Measurements from ENCODE around the gene LUC7L.
A peak's percentile ranks its signal among the peaks of the same experiment; 100 is the strongest.
"Not testable (repeated sequence)": the region's sequence is repeated elsewhere in the genome, so short reads cannot be mapped to it uniquely, and the experiment has no call there.

Gene LUC7L

DNA sequence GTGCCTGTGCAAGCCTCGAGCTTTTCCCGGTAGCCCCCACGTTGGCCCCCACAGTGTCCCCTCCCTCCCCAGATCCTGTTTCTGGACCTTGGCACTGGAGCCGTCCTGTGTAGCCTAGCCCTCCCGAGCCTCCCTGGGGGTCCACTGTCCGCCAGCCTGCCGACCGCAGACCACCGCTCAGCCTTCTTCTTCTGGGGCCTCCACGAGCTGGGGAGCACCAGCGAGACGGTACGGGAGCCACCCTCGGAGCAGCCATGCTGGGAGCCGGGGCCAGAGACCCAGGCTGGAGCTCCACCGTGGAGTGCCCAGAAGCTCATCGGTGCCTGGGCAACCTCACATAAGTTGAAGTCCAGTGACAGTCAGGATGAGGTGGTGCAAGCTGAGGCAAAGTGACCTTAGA lies 34.7 kb upstream of the LUC7L start:
- no peak for DNase-seq (ENCODE audit: low read depth in 2 of 2)

- DNase-seq (ENCODE audit: low read depth in 2 of 2), result no peak
These were observed 34.0 kb upstream of the LUC7L start for GRCh38 chr16:263182-263774.

DNA sequence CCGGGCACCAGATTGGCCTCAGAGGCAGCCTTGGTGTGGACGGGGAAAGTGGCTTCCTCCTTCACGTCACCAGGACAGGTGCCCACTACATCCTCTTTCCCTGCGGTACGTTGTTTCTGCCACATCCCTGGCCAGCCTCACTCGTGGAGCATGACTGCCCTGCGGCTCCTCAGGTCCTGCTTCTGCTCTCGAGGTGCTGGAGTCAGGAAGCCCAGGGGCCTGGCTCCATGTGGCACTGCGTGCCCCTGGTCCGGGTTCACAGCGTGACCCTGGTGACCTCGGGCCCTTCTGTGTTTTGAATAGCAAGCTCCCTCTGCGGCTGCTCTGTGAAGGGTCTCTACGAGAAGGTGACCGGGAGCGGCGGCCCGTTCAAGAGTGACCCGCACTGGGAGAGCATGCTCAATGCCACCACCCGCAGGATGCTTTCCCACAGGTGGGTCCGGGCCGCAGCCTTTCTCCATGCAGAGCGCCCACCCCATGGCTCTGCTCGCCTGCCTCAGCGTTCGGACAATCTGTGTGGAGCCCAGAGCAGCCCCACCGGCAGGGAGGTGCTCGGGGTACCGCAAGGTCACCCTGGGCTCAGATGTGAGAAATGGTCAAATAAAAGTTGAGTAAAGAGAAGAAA lies 33.0 kb upstream of the LUC7L start:
- DNase-seq (ENCODE audit: low read depth in 2 of 2), result no peak

GRCh38 chr16:261031-261691 lies 31.9 kb upstream of the LUC7L start:
- DNase-seq (ENCODE audit: low read depth in 2 of 2), result no peak

DNA sequence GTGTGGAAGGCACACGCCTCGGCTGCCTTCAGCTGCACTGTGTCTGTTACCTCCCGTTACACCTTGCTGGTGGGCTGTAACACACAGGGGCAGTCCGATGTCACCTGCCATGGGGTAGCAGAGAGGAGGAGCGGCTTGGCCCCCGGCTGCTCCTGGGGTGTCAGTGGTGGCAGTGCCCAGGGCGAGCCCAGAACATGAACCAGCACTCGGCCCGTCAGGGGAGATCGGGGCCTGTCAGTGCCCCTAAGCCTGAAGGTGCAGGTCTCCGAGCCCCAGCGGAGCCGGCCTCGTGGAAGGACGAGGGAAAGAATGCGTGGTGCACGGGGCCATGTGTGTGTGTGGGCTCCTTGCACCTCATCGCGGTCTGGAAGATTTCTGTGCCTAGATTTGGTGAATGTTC lies 31.1 kb upstream of the LUC7L start:
- DNase-seq (ENCODE audit: low read depth in 2 of 2), result no peak

DNA sequence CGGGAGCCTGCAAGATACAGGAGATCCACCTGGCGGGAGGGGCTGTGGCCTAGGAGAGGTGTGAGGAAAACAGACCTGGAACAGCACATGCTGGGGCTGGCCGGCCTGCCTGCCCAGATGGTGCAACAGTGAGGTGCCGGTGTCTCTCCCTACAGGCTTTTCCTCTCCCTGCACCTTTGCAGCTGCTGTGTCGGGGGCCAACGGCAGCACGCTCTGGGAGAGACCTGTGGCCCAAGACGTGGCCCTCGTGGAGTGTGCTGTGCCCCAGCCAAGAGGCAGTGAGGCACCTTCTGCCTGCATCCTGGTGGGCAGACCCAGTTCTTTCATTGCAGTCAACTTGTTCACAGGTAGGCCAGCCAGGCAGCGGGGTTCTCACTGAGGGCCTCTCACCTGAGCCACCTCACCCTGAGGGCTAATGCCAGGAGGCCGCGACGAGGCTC lies 30.6 kb upstream of the LUC7L start:
- DNase-seq (ENCODE audit: low read depth in 2 of 2), result no peak

DNA sequence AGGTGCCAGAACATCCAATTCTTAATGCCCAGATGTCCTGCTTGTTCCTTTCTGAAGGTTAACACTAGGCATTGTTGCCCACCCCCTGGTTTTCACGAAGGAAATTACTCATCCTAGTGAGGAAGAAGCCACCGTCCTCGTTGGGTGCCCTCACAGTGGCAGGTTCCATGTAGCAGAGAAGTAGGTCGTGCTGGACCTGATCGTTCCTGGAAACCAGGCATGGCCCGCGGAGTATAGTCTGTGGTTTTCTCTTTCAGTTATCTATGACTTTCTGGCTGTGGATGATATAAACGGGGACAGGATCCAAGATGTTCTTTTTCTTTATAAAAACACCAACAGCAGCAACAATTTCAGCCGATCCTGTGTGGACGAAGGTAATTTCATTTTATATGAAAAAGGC lies 30.0 kb upstream of the LUC7L start:
- DNase-seq (ENCODE audit: low read depth in 2 of 2), result no peak

- DNase-seq (ENCODE audit: low read depth in 2 of 2), result not testable (repeated sequence)
These were observed 28.8 kb upstream of the LUC7L start for GRCh38 chr16:258091-258490.

DNA sequence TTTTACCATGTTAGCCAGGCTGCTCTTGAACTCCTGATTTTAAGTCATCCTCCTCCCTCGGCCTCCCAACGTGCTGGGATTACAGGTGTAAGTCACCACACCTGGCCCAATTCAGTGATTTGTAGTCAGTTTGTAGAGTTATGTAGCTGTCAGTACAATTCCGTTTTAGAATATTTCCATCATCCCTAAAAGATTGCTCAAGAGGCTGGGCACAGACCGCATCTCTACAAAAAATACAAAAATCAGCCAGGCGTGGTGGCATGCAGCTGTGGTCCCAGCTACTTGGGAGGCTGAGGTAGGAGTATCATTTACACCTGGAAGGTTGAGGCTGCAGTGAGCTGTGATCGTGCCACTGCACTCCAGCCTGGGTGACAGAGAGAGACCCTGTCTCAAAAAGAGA lies 25.9 kb upstream of the LUC7L start:
- no peak for DNase-seq (ENCODE audit: low read depth in 2 of 2)

GRCh38 chr16:254461-254860 lies 25.2 kb upstream of the LUC7L start:
- DNase-seq (ENCODE audit: low read depth in 2 of 2), result no peak

DNA sequence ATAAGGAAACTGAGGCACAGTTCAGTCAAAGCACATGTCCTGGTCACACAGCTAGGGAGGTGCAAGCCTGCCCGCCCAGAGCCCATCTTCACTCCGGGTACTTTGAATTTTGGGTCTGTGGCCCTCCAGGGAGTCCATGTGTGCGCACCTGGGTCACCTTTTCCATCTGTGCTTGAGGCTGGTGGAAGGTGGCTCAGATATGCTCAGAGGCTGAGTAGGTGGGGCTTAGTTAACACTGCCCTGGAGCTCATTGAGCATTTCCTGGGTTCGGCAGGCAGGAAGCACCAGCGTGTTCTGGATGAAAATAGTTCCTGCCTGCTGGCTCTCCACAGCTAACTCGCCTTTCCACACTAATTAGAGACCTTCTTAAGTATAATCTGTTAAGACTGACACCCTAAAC lies 24.6 kb upstream of the LUC7L start:
- no peak for DNase-seq (ENCODE audit: low read depth in 2 of 2)

DNA sequence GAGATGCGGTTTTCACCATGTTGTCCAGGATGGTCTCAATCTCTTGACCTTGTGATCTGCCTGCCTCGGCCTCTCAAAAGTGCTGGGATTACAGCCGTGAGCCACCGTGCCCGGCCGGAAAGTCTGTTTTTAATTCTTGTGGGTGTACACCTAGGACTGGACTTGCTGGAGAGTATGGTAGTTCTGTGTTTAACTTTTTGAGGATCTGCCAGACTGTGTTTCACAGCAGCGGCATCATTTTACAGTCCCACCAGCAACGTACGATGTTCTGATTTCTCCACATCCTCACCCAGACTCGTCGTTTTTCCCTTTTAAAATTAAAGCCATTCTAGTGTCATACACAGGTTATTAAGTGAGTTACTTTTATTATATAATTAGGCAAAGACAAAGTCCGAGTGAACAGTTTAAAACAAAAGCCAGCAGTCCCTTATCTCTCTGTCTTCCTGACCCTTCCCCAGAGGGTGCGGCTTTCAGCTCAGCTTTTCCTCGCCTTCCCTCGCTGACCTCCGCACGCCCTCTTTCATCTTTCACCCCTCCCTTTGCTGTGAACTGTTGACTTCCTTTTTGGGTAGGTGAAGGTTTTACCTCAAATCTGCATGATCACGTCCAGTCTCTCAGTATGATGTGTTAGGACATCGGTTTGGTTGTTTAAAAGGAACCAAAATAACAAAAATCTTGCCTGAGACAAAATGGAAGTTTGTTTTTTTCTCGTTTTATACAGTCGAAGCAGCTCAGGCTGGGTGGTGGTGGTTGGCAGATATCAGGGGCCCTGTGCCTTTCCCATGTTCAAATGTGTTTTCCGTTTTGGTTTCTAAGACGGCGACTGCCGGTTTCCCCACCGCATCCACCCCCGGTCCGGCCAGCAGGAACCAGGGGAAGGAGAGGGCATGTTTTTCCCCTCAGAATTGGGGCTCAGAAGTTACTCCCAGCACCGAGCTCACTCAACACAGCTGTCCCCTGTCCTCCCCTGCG lies 23.4 kb upstream of the LUC7L start:
- DNase-seq (ENCODE audit: low read depth in 2 of 2), result no peak

- no peak for DNase-seq (ENCODE audit: low read depth in 2 of 2)
These were observed 20.2 kb upstream of the LUC7L start for GRCh38 chr16:249431-249830.

DNA sequence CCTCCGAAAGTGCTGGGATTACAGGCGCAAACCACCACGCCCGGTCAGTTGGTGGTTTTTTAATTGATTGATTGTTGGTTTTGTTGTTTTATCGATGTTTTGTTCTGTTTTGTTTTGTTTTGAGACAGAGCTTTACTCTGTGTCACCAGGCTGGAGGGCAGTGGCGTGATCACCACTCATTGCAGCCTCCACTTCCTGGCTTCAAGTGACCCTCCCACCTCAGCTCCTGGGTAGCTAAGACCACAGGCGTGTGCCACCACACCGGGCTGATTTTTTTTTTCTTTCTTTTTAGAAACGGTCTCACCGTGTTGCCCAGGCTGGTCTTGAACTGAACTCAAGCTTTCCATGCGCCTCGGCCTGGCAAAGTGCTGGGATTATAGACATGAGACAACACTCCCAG lies 17.8 kb upstream of the LUC7L start:
- no peak for DNase-seq (ENCODE audit: low read depth in 2 of 2)

- DNase-seq (ENCODE audit: low read depth in 2 of 2), result no peak
These were observed 15.9 kb upstream of the LUC7L start for GRCh38 chr16:245105-245504.

- DNase-seq (ENCODE audit: low read depth in 2 of 2), result no peak
These were observed 14.1 kb upstream of the LUC7L start for GRCh38 chr16:243348-243747.

GRCh38 chr16:242281-242680 lies 13.0 kb upstream of the LUC7L start:
- no peak for DNase-seq (ENCODE audit: low read depth in 2 of 2)

DNA sequence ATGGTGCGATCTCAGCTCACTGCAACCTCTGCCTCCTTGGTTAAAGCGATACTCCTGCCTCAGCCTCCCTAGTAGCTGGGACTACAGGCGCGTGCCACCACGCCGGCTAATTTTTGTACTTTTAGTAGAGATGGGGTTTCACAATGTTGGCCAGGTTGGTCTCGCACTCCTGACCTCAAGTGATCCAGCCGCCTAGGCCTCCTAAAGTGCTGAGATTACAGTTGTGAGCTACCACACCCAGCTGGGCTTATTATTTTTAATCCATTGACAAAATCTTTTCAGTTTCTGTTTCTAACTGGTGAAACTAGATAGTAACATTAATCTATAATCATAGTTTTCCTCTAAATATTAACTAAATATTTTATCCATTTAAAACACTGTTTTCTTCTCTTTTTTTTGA lies 11.3 kb upstream of the LUC7L start:
- DNase-seq (ENCODE audit: low read depth in 2 of 2), result no peak

DNA sequence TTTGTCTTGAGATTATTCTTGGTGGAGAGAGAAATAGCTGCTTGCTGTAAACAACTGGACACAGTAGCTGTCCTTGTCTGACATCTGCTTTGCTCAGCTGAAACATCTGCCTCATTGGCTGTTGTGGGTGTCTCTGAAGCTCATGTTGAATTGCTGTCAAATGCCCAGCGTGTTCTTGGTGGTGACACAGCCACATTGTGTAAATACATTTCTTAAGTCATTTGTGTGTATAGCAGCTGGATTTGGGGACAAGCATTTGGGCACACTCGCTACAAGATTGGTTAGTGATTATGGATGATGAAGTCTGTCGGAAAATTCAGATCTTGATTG lies 10.7 kb upstream of the LUC7L start:
- DNase-seq (ENCODE audit: low read depth in 2 of 2), result no peak

DNA sequence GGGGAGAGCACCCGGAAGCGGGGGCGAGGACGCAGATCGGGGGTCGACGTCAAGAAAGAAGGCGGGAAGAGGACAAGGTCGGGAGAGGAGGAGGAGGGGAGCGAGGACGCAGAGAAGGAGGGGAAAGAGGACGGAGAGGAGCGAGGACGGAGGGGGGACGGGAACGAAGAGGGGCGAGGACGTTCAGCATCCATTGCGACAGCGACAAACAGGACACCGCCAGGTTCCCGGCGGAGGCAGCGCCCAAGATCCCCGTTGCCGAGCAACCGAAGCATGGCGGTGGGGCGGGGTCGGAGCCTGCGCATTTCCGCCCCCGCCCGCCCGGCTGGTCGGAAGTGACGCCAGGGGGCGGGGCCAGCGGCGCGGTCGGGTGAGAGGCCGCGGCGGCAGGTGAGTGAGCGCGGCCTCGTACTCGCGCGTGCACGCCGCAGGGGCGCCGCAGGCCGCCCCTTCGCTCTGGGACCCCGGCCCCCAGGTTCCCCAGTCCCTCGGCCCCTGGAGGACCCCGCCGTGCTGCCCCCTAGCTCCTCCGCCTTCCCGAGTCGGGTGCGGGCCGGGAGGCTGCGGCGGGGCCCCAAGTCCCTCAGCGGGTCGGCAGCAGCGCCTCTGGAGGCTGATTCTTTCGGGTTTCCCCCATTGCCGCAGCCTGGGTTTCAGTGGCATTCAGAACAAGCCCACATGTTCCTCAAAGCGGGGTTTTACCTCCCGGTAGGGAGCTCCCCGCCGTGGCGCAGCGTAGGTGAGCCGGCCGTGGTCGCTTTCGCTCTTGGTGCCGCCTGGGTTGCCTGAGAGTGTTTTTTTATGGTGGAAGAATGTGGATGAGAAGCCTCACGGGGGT lies 5.4 kb upstream of the LUC7L start, which contains the start of gene FAM234A:
Gene FAM234A (plus strand): TSS at position 354 of the 838 bp plus-strand sequence. CDS start 19,593 bp downstream, outside the sequence.
- peak; percentile 94 to 97 for DNase-seq (ENCODE audit: low read depth in 2 of 2)

- DNase-seq (ENCODE audit: low read depth in 2 of 2), result no peak
These were observed 1.7 kb upstream of the LUC7L start for GRCh38 chr16:230949-231348.

Data from stimulated activated CD4-positive, alpha-beta T cell treated with anti-CD3 and anti-CD28 coated beads, Interleukin-1b, Interleukin-23, amount 100 ng/mL, for 4 hours (primary cell).